ENCODE results near the gene GNAQ. TPM values are rescaled to one million over a fixed set of nuclear protein-coding genes. Genes with fewer than 3 reads are reported as not detected.

The GNAQ gene
- total RNA-seq, 1 experiment from 2014 or later, result 48.6 TPM

GRCh38 chr9:78053627-78054026 lies 22.0 kb upstream of the GNAQ start:
- H2BK5ac ChIP-seq (ENCODE audit: insufficient read length, low read length), result no peak overlapping the region
- H3K18ac ChIP-seq (ENCODE audit: insufficient read length, low read depth, low read length), result no peak overlapping the region
- no peak overlapping the region for H3K9ac ChIP-seq (ENCODE audit: extremely low read depth, insufficient read length, low read length)
- no peak overlapping the region for H3K27ac ChIP-seq (ENCODE audit: insufficient read length, low read depth, low read length)
- no peaks in the 10 kb centered on the region for H3K79me2 ChIP-seq (ENCODE audit: insufficient read depth, low read length)
- H3K4ac ChIP-seq (ENCODE audit: low read depth, low read length), result no peak overlapping the region
- no peak overlapping the region for H3K56ac ChIP-seq (ENCODE audit: insufficient read length, low read depth, low read length)
- no peaks in the 10 kb centered on the region for H4K20me1 ChIP-seq (ENCODE audit: control insufficient read depth, insufficient read depth, insufficient read length)
- H2AFZ ChIP-seq (ENCODE audit: low read length), result no peak overlapping the region
- no peaks in the 10 kb centered on the region; the same call in 1 of the 2 replicates for H3K27me3 Mint-ChIP-seq (ENCODE audit: low read depth)
- no peak for DNase-seq
- H3K27ac Mint-ChIP-seq, result no peak overlapping the region
- no CpG with 5 or more reads among the region's 3 CpGs for WGBS (ENCODE audit: extremely low coverage, insufficient read length, low lambda C conversion rate)
- no peak overlapping the region for H4K5ac ChIP-seq (ENCODE audit: insufficient read length, low read depth, low read length)
- no peak overlapping the region for H3K4me3 Mint-ChIP-seq
- H2BK120ac ChIP-seq (ENCODE audit: low read depth, low read length, poor library complexity, severe bottlenecking), result no peak overlapping the region
- no peaks in the 10 kb centered on the region for H3K4me1 ChIP-seq (ENCODE audit: insufficient read depth, low read length)
- H4K91ac ChIP-seq (ENCODE audit: insufficient read length, low read depth, low read length), result no peak overlapping the region
- H3T11ph ChIP-seq (ENCODE audit: low read length), result no peak overlapping the region
- H3K36me3 Mint-ChIP-seq (ENCODE audit: insufficient read depth in 1 of 3, low read depth in 3 of 3), result no peaks in the 10 kb centered on the region; a peak in 2 of 7 replicates
- no peaks in the 10 kb centered on the region for H3K27me3 ChIP-seq (ENCODE audit: insufficient read depth, low read length)
- no peak overlapping the region for H2AK5ac ChIP-seq (ENCODE audit: insufficient read length, low read length)
- no peak for TF ChIP-seq CTCF (conservative IDR thresholded peaks at IDR 0.05)
- no peak overlapping the region for H2BK15ac ChIP-seq (ENCODE audit: low read depth, low read length)
- H2BK20ac ChIP-seq (ENCODE audit: low read depth, low read length, poor library complexity, severe bottlenecking), result no peak overlapping the region
- H4K8ac ChIP-seq (replicated peaks; ENCODE audit: insufficient read length, low read depth, low read length), result no peak overlapping the region
- no peaks in the 10 kb centered on the region for H3K4me1 Mint-ChIP-seq
- H3K23ac ChIP-seq (ENCODE audit: insufficient read length, low read depth, low read length), result no peak overlapping the region
- no peaks in the 10 kb centered on the region for H3K9me3 ChIP-seq (ENCODE audit: control insufficient read depth, low read depth, low read length)
- no peak overlapping the region for H2BK12ac ChIP-seq (ENCODE audit: insufficient read length, low read depth, low read length)
- H3K4me2 ChIP-seq (ENCODE audit: insufficient read depth, insufficient read length, low read length), result no peak overlapping the region
- no peak overlapping the region for H3K14ac ChIP-seq (ENCODE audit: insufficient read depth, low read length)
- H3K79me1 ChIP-seq (ENCODE audit: insufficient read depth, low read depth, low read length, poor library complexity, severe bottlenecking), result no peaks in the 10 kb centered on the region
- no peaks in the 10 kb centered on the region for H3K23me2 ChIP-seq (ENCODE audit: insufficient read length, low read depth, low read length, poor library complexity, severe bottlenecking)
- peaks cover 0 to 12% of the 10 kb centered on the region in 2 experiments; a peak in 3 of 5 replicates for H3K9me3 Mint-ChIP-seq
